RWPE1 (cell line): ENCODE results near the gene MPLKIP.

Source experiments
- CTCF ChIA-PET: fragments of 350-600 bp; sonication (Branson Sonifier 250); formaldehyde crosslinking; extraction: SDS; loops from one replicate; lab custom pipeline; 2021; lab: Yijun Ruan, JAX
- POLR2A ChIA-PET: fragments of 400-600 bp; formaldehyde crosslinking; extraction: SDS; loops from one replicate; lab custom pipeline; 2020; ENCODE audit warnings: antibody characterized with exemption; ENCODE audit not compliant: low non-redundant PET; lab: Yijun Ruan, JAX
- DNase-seq: peaks from one replicate; pipeline ENCODE4 v3.0.0; 2012; ENCODE audit warnings: low spot score
- H3K27ac ChIP-seq: fragments of 450-650 bp; 2 replicates; pipeline ENCODE4 v1.5.1; 2017
- TF ChIP-seq, protein P1 (sequence below): fragments of 450-650 bp; conservative IDR thresholded peaks from 2 replicates; pipeline ENCODE4 v1.5.1; 2017; ENCODE audit warnings: low read depth, mild to moderate bottlenecking

Gene MPLKIP

DNA sequence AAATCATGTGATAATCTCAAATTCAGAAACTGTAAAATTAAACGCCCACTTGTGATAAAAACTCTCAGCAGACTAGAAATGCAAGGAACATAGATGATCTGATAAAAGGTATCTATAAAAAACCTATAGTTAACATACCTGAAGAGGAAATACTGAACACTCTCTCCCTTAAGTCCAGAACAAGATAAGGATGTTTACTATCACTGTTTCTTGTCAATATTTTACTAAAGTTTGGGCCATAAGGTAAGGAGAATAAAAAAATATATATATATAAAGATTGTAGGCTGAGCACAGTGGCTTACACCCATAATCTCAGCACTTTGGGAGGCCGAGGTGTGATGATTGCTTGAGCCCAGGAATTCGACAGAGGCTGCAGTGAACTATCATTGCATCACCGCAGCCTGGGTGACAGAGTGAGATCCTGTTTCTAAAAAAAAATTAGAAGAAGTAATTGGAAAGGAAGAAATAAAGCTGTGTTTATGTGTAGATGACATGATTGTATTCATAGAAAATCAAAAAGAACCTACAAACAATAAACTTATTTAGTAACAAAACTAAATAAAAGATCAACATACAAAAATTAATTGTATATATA lies 28.4 kb downstream of the MPLKIP start:
- H3K27ac ChIP-seq = no peak overlapping the region
- TF ChIP-seq, protein P1, sequence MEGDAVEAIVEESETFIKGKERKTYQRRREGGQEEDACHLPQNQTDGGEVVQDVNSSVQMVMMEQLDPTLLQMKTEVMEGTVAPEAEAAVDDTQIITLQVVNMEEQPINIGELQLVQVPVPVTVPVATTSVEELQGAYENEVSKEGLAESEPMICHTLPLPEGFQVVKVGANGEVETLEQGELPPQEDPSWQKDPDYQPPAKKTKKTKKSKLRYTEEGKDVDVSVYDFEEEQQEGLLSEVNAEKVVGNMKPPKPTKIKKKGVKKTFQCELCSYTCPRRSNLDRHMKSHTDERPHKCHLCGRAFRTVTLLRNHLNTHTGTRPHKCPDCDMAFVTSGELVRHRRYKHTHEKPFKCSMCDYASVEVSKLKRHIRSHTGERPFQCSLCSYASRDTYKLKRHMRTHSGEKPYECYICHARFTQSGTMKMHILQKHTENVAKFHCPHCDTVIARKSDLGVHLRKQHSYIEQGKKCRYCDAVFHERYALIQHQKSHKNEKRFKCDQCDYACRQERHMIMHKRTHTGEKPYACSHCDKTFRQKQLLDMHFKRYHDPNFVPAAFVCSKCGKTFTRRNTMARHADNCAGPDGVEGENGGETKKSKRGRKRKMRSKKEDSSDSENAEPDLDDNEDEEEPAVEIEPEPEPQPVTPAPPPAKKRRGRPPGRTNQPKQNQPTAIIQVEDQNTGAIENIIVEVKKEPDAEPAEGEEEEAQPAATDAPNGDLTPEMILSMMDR = no peak
- DNase-seq = no peak
- POLR2A ChIA-PET = no interaction called here
- CTCF ChIA-PET = no interaction called here

DNA sequence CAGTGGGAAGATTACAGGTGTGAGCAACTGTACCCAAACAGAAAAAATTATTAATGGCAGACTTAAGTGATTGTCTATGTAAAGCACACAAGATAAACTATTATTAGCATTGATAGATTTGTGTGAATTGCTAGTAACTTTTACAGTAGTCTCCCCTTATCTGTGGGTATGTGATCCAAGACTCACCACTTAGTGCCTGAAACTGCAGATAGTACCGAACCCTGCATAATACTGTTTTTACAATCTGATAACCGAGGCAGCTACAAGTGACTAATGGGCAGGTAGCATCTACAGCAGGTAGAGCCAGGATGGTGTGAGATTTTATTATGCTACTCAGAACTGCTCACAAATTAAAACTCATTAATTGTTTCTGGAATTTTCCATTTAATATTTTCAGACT lies 31.5 kb downstream of the MPLKIP start:
- TF ChIP-seq, protein P1 = no peak
- no peak overlapping the region for H3K27ac ChIP-seq
- no peak for DNase-seq
- CTCF ChIA-PET = interaction anchor here (0.9 kb wide), 1 partner anchor 9 kb away, joined by 3 read pairs; no protein-coding TSS in a partner anchor
- POLR2A ChIA-PET = no interaction called here

DNA sequence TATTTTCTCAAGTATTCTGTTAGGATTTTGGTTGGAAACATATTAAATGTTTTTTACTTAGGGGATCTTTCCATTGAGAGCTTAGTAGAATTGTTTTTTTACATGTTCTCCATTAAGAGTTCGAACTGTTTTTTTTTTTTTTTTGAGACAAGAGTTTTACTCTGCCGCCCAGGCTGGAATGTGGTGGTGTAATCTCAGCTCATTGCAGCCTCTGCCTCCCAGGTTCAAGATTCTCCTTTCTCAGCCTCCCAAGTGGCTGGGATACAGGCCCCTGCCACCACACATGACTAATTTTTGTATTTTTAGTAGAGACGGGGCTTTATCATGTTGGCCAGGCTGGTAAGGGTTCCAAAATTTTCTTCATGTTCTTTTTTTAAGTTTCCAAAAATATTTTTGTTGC lies 33.2 kb downstream of the MPLKIP start:
- ChIA-PET CTCF (interaction anchor here (0.6 kb wide), 1 partner anchor 86 kb away, joined by 3 read pairs; no protein-coding TSS in a partner anchor), POLR2A (no interaction called here)
- TF ChIP-seq, protein P1 = no peak
- H3K27ac ChIP-seq = no peak overlapping the region
- no peak for DNase-seq

DNA sequence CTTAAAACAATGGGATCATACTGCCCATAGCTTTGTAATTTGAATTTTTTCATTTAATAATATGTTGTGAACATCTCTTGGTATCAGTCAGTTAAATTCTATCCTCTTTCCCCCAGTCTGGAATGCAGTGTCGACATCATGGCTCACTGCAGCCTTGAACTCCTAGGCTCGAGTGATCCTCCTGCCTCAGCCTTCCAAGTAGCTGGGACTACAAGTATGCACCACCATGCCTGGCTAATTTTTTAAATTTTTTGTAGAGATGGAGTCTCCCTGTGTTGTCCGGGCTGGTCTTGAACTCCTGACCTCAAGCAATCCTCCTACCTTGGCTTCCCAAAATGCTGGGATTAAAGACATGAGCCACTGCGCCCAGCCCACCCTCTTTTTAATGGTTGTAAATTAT lies 34.6 kb downstream of the MPLKIP start:
- DNase-seq = no peak
- TF ChIP-seq, protein P1 = no peak
- CTCF ChIA-PET = no interaction called here

DNA sequence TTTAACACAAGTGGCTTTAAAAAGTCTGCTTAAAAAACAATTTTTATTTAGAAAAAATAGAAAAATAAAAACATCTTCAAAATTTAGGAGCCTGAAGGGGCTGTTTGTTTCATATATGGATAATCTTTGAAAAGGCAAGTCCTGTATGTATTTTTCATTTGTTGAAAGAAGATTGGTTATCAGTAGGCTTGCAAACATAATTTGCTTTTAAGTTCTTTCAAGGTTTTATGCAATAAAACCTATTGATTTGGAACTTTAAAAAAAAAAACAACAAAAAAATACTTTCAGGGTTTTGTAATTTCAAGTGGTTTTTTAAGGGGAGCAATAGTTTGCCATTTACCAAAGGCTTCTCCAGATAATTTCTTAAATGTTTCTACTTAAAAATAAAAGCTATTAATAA lies 35.6 kb downstream of the MPLKIP start:
- DNase-seq = no peak
- POLR2A ChIA-PET = no interaction called here
- TF ChIP-seq, protein P1 = no peak
- CTCF ChIA-PET = interaction anchor here (0.6 kb wide), 1 partner anchor 144 kb away, joined by 4 read pairs; no protein-coding TSS in a partner anchor
- H3K27ac ChIP-seq = no peak overlapping the region

More for the DNA sequence above, 34.6 kb downstream of the MPLKIP start:
- POLR2A ChIA-PET = no interaction called here
- no peak overlapping the region for H3K27ac ChIP-seq

DNA sequence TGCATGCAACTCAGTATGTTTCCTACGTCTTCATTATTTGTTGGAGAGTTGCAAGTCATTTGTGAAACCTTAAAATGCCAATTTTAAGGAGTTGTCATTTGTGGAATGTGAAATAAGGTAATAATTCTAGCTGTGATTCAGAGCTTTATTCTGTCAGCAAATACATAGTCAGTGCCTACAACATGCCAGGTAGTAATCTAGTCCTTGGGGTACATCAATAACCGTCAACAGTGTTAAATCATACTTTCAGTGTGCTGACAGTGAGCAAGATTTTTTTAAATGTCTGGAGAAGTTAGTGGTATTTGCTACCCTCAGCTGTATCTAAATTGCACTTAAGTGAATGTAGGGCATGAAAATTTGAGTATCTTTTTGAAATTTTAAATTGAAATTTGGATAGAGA lies 36.7 kb downstream of the MPLKIP start:
- no peak overlapping the region for H3K27ac ChIP-seq
- ChIA-PET CTCF (no interaction called here), POLR2A (no interaction called here)
- TF ChIP-seq, protein P1 = no peak
- DNase-seq = no peak
